Pons (tissue), 1 donor: ENCODE results near the gene DUSP18.
"Not testable (repeated sequence)": the region's sequence is repeated elsewhere in the genome, so short reads cannot be mapped to it uniquely, and the experiment has no call there.

Source experiments
- DNase-seq: peaks from one replicate; pipeline ENCODE4 v3.0.0-alpha.2; 2016; ENCODE audit warnings: low spot score

The DUSP18 gene

GRCh38 chr22:30640361-30640760, 27.3 kb downstream of the DUSP18 start:
- DNase-seq: no peak

DNA sequence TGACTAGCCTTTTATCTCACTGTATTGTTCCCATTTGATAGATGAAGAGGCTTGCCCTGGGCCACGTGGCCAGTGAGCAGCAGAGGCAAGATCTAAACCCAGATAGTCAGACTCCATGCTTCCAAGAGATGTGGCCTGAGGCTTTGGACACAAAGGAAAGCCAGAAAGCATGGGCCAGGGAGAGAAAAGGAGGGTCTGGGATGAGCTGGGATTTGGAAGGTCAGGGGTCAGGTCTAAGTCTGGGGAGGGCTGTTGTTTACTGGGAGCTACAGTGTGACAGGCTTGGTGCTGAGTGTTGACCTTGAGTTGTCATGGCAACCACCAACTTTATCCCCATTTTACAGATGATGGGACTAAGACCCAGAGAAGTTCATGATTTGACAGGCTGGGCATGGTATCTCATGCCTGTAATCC, 30.0 kb downstream of the DUSP18 start:
- DNase-seq: no peak

DNA sequence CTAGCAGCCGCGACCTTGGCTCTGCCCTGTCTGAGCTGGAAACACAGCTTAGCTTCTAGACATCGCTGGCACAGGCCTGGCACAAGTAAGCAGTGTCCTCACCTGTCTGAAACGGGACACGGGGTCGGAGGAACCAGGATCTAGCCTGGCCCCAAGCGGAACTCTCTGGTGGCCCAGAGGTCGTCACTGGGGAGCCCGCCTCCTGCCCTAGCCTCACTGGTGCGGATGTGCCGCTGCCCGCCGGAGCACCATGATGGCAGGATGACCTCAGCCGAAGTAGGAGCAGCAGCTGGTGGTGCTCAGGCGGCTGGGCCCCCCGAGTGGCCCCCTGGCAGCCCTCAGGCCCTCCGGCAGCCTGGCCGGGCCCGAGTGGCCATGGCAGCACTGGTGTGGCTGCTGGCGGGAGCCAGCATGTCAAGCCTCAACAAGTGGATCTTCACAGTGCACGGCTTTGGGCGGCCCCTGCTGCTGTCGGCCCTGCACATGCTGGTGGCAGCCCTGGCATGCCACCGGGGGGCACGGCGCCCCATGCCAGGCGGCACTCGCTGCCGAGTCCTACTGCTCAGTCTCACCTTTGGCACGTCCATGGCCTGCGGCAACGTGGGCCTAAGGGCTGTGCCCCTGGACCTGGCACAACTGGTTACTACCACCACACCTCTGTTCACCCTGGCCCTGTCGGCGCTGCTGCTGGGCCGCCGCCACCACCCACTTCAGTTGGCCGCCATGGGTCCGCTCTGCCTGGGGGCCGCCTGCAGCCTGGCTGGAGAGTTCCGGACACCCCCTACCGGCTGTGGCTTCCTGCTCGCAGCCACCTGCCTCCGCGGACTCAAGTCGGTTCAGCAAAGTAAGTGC, 31.2 kb downstream of the DUSP18 start:
- DNase-seq: no peak

DNA sequence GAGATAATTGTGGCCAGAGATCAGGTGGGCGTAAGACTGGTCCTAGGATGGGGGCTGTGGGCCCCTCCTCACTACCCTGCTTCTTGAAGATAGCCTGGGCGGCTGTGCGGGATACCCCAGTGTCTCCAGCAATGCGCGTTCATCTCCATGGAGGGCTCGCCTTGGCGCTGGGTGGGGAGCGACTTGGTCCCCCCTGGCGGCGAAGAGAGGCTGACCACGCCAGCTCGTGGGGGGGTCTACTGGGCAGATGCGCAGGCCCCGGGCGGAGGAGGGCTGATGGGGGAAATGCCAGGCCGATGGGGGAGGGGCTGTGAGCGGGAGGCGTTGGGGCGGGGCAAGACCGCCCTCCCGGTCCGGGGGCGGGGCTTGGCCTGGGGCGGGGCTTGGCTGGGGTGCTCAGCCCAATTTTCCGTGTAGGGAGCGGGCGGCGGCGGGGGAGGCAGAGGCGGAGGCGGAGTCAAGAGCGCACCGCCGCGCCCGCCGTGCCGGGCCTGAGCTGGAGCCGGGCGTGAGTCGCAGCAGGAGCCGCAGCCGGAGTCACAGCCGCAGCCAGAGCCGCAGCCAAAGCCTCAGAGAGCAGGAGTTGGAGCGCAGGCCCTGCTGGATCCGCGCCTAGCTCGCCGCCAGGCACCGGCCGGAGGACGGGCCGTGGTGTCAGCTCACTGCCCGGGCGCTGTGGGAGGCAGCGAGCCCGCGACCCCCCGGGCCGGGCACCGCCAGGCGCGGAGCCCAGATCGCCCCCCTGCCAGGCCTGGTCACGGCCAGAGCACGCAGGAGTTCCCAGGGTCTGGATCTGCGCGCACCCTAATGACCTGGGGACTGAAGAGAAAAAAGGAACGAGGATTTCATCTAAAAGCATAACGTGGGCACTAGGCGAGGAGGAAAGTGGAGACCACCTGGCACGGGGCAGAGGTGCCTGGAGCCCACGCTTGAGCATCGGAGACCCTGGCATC, 32.1 kb downstream of the DUSP18 start, which contains the start of gene SLC35E4:
Gene SLC35E4, plus strand, starts transcription at position 509 of the 953 bp plus-strand sequence. CDS start 670 bp downstream, outside the sequence.
- peak; percentile 86 for DNase-seq

DNA sequence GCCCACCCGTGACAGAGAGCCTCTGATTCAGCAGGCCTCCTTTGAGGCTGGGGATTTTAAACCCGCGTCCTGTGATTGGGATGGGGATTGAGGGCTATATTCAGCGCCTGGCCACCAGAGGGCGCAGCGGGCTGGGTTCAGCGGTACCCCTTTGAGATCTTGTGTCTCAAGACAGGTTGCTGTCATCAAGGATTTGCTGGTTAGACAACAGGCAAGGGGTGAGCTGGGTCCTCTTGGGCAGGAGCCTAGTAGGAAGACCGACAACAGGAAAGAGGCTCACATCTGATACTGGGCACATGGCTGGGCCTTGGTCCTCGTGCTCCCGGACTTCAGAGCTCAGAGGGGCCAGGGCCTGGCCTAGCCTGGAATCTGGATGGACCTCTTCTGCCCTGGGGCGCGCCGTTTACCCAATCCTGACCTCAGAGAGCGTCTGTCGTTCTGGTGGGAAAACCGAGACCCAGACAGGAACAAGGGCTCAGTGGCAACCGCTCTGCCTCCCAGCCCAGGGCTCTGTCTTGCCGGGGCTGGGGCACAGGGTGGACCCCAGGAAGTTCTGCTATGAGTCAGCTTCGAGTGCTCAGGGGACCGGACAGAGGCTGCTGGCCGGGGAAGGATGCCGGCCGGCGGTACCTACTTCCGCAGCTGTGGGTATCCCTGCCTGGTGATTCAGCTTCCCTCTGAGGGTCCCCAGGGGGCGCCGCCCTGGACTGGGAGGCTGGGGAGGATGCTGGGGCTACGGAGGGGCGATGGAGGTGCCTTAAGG, 33.0 kb downstream of the DUSP18 start:
- DNase-seq: peak; percentile 90

- DNase-seq: not testable (repeated sequence)
Measured at GRCh38 chr22:30631469-30631868, 36.2 kb downstream of the DUSP18 start.

GRCh38 chr22:30628491-30628890, 39.2 kb downstream of the DUSP18 start:
- DNase-seq: peak; percentile 77

GRCh38 chr22:30627471-30627870, 40.2 kb downstream of the DUSP18 start:
- DNase-seq: no peak

- DNase-seq: no peak
Measured at GRCh38 chr22:30626413-30626812, 41.3 kb downstream of the DUSP18 start.

DNA sequence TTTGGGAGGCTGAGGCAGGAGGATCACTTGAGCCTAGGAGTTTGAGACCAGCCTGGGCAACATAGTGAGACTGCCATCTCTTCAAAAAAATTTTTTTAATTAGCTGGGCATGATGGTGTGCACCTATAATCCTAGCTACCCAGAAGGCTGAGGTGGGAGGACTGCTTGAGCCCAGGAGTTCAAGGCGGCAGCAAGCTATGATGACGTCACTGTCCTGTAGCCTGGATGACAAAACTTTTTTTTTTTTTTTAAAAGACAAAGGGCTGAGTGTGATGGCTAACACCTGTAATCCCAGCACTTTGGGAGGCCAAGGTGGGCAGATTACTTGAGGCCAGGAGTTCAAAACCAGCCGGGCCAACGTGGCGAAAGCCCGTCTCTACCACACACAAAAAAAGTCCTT, 47.8 kb downstream of the DUSP18 start:
- not testable (repeated sequence) for DNase-seq

DNA sequence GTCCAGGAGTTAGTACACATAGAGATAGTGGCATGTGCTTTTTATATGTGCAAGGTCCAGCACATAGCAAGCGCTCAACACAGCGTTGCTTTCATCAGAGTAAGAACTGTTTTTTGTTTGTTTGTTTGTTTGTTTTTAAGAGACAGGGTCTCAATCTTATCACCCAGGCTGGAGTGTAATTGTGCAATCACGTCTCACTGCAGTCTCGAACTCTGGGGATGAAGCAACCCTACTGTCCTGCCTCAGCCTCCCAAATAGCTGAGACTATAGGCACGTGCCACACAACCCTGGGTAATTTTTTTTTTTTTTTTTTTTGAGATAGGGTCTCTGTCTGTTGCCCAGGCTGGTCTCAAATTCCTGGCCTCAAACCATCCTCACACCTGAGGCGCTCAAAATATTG, 49.9 kb downstream of the DUSP18 start:
- DNase-seq: no peak

DNA sequence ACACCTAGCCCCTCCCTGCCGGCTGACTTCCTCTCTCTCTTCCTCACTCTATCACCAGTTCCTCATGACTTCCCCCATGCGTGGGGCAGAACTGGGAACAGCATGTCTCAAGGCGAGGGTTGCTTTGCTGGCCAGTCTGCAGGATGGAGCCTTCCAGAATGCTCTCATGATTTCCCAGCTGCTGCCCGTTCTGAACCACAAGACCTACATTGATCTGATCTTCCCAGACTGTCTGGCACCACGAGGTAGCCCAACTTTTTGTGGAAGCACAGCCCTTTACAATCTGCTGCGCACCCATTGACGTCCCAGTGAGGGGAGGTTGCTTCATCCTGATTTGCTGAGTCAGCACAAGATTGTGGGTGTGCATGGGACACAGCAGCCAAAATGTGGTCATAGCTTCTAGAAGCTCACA, 52.1 kb downstream of the DUSP18 start:
- no peak for DNase-seq

DNA sequence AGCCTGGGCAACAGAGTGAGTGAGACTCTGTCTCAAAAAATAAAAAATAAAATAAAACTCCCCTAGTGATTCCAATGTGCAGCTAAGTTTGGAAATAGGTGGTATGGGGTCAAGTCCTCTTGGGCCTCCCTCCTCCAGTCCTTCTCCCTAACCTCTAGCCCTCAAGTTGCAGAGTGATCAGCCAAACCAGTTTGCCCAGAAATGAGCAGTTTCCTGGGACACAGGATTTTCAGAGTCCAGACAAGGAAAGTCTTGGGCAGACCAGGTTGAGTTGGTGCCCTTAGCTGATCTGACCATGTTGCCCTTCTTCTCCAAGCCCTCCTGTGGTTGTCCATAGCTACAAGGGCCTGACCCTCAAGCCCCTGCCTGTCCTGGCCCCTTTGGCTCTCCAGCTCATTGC, 52.8 kb downstream of the DUSP18 start:
- DNase-seq: no peak

DNA sequence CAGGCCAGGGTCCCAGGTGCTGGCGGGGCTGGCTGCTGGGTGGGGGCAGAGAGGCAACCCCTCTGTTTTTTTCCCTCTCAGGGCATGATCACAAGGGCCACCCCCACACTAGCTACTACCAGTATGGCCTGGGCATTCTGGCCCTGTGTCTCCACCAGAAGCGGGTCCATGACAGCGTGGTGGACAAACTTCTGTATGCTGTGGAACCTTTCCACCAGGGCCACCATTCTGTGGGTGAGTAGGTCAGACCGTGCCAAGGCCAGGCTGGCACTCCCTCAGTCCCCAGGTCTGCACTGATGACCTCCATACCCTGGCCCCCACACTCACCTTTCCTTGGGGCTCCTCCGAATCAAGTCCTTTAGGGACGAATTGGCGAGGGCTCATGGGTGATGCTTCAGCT, 53.4 kb downstream of the DUSP18 start:
- no peak for DNase-seq

DNA sequence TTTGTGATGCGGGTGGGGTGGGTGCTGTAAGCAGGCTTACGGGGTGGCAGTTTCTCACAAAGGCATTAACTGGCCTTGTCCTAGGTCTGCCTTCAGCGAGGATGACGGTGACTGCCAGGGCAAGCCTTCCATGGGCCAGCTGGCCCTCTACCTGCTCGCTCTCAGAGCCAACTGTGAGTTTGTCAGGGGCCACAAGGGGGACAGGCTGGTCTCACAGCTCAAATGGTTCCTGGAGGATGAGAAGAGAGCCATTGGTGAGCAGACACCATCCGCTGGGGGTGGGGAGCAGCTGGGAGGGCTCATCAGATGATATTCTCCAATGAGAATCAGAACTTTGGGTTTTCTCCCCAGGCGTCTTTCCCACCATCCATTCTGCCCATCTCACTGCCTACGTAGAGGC, 54.9 kb downstream of the DUSP18 start:
- DNase-seq: no peak
